Activated CD8-positive, alpha-beta memory T cell treated with anti-CD3 and anti-CD28 coated beads for 4 hours (primary cell): Measurements from ENCODE around the gene C12orf76.
"Not testable (repeated sequence)": the region's sequence is repeated elsewhere in the genome, so short reads cannot be mapped to it uniquely, and the experiment has no call there.

Source experiments
- DNase-seq, 2 donors: peaks; one replicate each; pipeline ENCODE4 v3.0.0-alpha.2; 2020; ENCODE audit warnings: low read depth in 2 of 2

C12orf76 gene

GRCh38 chr12:110023059-110023980, 25.0 kb downstream of the C12orf76 start:
- no peak for DNase-seq

GRCh38 chr12:110020956-110021355, 27.4 kb downstream of the C12orf76 start:
- no peak for DNase-seq

GRCh38 chr12:110015132-110015531, 33.2 kb downstream of the C12orf76 start:
- no peak for DNase-seq

- DNase-seq = no peak
These were observed 35.7 kb downstream of the C12orf76 start for GRCh38 chr12:110012659-110013058.

GRCh38 chr12:110012137-110012536, 36.2 kb downstream of the C12orf76 start:
- DNase-seq = no peak

- DNase-seq = no peak
These were observed 37.2 kb downstream of the C12orf76 start for GRCh38 chr12:110010853-110011723.

- DNase-seq = not testable (repeated sequence)
These were observed 39.5 kb downstream of the C12orf76 start for GRCh38 chr12:110008681-110009398.

GRCh38 chr12:110007881-110008280, 40.4 kb downstream of the C12orf76 start:
- DNase-seq = no peak

GRCh38 chr12:110006115-110006514, 42.2 kb downstream of the C12orf76 start:
- no peak for DNase-seq

- no peak for DNase-seq
These were observed 42.9 kb downstream of the C12orf76 start for GRCh38 chr12:110005319-110005973.

GRCh38 chr12:110004598-110004997, 43.7 kb downstream of the C12orf76 start:
- no peak for DNase-seq

- DNase-seq = no peak
These were observed 45.4 kb downstream of the C12orf76 start for GRCh38 chr12:110002676-110003515.

- DNase-seq = no peak
These were observed 46.7 kb downstream of the C12orf76 start for GRCh38 chr12:110001596-110001995.

GRCh38 chr12:109999983-110000505, 48.3 kb downstream of the C12orf76 start:
- no peak for DNase-seq

GRCh38 chr12:109999649-109999971, 48.7 kb downstream of the C12orf76 start:
- no peak for DNase-seq

GRCh38 chr12:109998904-109999648, 49.2 kb downstream of the C12orf76 start, which contains the start of gene ANKRD13A:
TSS of gene ANKRD13A (plus strand) at chr12:109999430. CDS start at chr12:109999689, 259 bp downstream.
- DNase-seq = peak; percentile 73 to 75

- no peak for DNase-seq
These were observed 50.0 kb downstream of the C12orf76 start for GRCh38 chr12:109998241-109998903.

GRCh38 chr12:109997393-109997792, 50.9 kb downstream of the C12orf76 start:
- no peak for DNase-seq

- no peak for DNase-seq
These were observed 51.9 kb downstream of the C12orf76 start for GRCh38 chr12:109996483-109996853.
